HG02970 (cell line): ENCODE measurements around the gene GJA9.
"Not testable (repeated sequence)": the region's sequence is repeated elsewhere in the genome, so short reads cannot be mapped to it uniquely, and the experiment has no call there.

Experiments
- ATAC-seq: cut with Tn5 transposase; IDR thresholded peaks from one replicate; pipeline ENCODE4 v1.9.1; 2021; ENCODE audit warnings: mild to moderate bottlenecking, moderate library complexity, moderate number of reproducible peaks; ENCODE audit not compliant: unreplicated experiment, low FRiP score

GJA9 gene

GRCh38 chr1:38875811-38876210 lies 5.6 kb downstream of the GJA9 start:
- ATAC-seq, result no peak

- ATAC-seq, result peak; percentile 97
These were observed 8.1 kb downstream of the GJA9 start, which contains the start of gene MYCBP for GRCh38 chr1:38873027-38873969. MYCBP (minus strand) TSS chr1:38873348; CDS start chr1:38873305, 43 bp downstream.

GRCh38 chr1:38872401-38873026 lies 8.9 kb downstream of the GJA9 start:
- peak; percentile 19 for ATAC-seq

- ATAC-seq, result no peak
These were observed 10.4 kb downstream of the GJA9 start for GRCh38 chr1:38870996-38871395.

- ATAC-seq, result no peak
These were observed 14.2 kb downstream of the GJA9 start for GRCh38 chr1:38867208-38867607.

GRCh38 chr1:38865112-38865715 lies 16.2 kb downstream of the GJA9 start:
- no peak for ATAC-seq

GRCh38 chr1:38860454-38860795 lies 21.0 kb downstream of the GJA9 start:
- no peak for ATAC-seq

GRCh38 chr1:38859561-38860453 lies 21.6 kb downstream of the GJA9 start, which contains the start of gene RRAGC:
RRAGC (minus strand) TSS chr1:38859772; CDS start chr1:38859646, 126 bp downstream.
- peak; percentile 94 for ATAC-seq

- peak; percentile 37 for ATAC-seq
These were observed 22.4 kb downstream of the GJA9 start for GRCh38 chr1:38858833-38859560.

GRCh38 chr1:38852780-38853179 lies 28.6 kb downstream of the GJA9 start:
- ATAC-seq, result no peak

- ATAC-seq, result no peak
These were observed 33.3 kb downstream of the GJA9 start for GRCh38 chr1:38848071-38848470.

GRCh38 chr1:38846210-38846609 lies 35.2 kb downstream of the GJA9 start:
- ATAC-seq, result no peak

- not testable (repeated sequence) for ATAC-seq
These were observed 36.3 kb downstream of the GJA9 start for GRCh38 chr1:38845088-38845487.

GRCh38 chr1:38840281-38840680 lies 41.1 kb downstream of the GJA9 start:
- no peak for ATAC-seq

- ATAC-seq, result no peak
These were observed 42.0 kb downstream of the GJA9 start for GRCh38 chr1:38839363-38839762.

- not testable (repeated sequence) for ATAC-seq
These were observed 45.1 kb downstream of the GJA9 start for GRCh38 chr1:38836316-38836715.

- no peak for ATAC-seq
These were observed 46.2 kb downstream of the GJA9 start for GRCh38 chr1:38834937-38835827.

- no peak for ATAC-seq
These were observed 47.1 kb downstream of the GJA9 start for GRCh38 chr1:38834221-38834782.
